Renal cortical epithelial cell (primary cell): ENCODE measurements around the gene CYP2R1. TPM values are rescaled to one million over a fixed set of nuclear protein-coding genes. Genes with fewer than 3 reads are reported as not detected.
"Not testable (repeated sequence)": the region's sequence is repeated elsewhere in the genome, so short reads cannot be mapped to it uniquely, and the experiment has no call there.

Source experiments
- DNase-seq: peaks from one replicate; pipeline ENCODE4 v3.0.0-alpha.2; 2011; ENCODE audit warnings: low read depth
- total RNA-seq: library from RNA; depleted of rRNA; stranded (reverse); fragments of >200 nt; gene quantifications from 2 replicates; pipeline ENCODE4 v1.2.3, GENCODE V29; 2014

The CYP2R1 gene
- total RNA-seq, 1 donor from 2014 or later: 13.8 TPM

- no peak for DNase-seq
Observed at GRCh38 chr11:14892577-14892976, 546 bp upstream of the CYP2R1 start.

- peak; percentile 87 for DNase-seq
Observed at GRCh38 chr11:14891143-14892035, 642 bp downstream of the CYP2R1 start.

- DNase-seq: no peak
Observed at GRCh38 chr11:14886513-14886912, 5.5 kb downstream of the CYP2R1 start.

GRCh38 chr11:14884667-14885273 is 7.3 kb downstream of the CYP2R1 start:
- no peak for DNase-seq

GRCh38 chr11:14883683-14884082 is 8.3 kb downstream of the CYP2R1 start:
- DNase-seq: not testable (repeated sequence)

GRCh38 chr11:14882196-14882595 is 9.8 kb downstream of the CYP2R1 start:
- DNase-seq: no peak

GRCh38 chr11:14881576-14882193 is 10.3 kb downstream of the CYP2R1 start:
- DNase-seq: no peak

GRCh38 chr11:14875163-14875562 is 16.9 kb downstream of the CYP2R1 start:
- DNase-seq: no peak

GRCh38 chr11:14873632-14874031 is 18.4 kb downstream of the CYP2R1 start:
- DNase-seq: no peak

GRCh38 chr11:14872032-14872431 is 20.0 kb downstream of the CYP2R1 start:
- no peak for DNase-seq

GRCh38 chr11:14863775-14864174 is 28.3 kb downstream of the CYP2R1 start:
- not testable (repeated sequence) for DNase-seq

- DNase-seq: peak; percentile 8
Observed at GRCh38 chr11:14861680-14862079, 30.4 kb downstream of the CYP2R1 start.

- DNase-seq: no peak
Observed at GRCh38 chr11:14860511-14860910, 31.5 kb downstream of the CYP2R1 start.

GRCh38 chr11:14858404-14858803 is 33.6 kb downstream of the CYP2R1 start:
- DNase-seq: no peak

- no peak for DNase-seq
Observed at GRCh38 chr11:14857621-14858020, 34.4 kb downstream of the CYP2R1 start.

- no peak for DNase-seq
Observed at GRCh38 chr11:14855890-14856289, 36.1 kb downstream of the CYP2R1 start.

GRCh38 chr11:14854057-14854456 is 38.0 kb downstream of the CYP2R1 start:
- DNase-seq: no peak

- DNase-seq: no peak
Observed at GRCh38 chr11:14852571-14853177, 39.4 kb downstream of the CYP2R1 start.

GRCh38 chr11:14842002-14842401 is 50.0 kb downstream of the CYP2R1 start:
- no peak for DNase-seq

- no peak for DNase-seq
Observed at GRCh38 chr11:14835496-14836492, 56.2 kb downstream of the CYP2R1 start.
